GM12878 (cell line): ENCODE measurements around the gene PIEZO2.

Source experiments
- BMI1 ChIP-seq: fragments of 450-650 bp; IDR thresholded peaks from 2 replicates; pipeline ENCODE4 v1.6.1; 2016; ENCODE audit warnings: mild to moderate bottlenecking, moderate library complexity, borderline replicate concordance
- CTCF ChIP-seq, 3 experiments: IDR thresholded peaks in 2 of 3; conservative IDR thresholded peaks in 1 of 3; 2 replicates each; pipeline ENCODE4 v1.5.1; 2011; ENCODE audit warnings: low read depth in 3 of 3, low read length in 3 of 3, mild to moderate bottlenecking in 3 of 3, control low read depth in 2 of 3, moderate library complexity in 2 of 3, inconsistent platforms in 1 of 3, mixed read lengths in 1 of 3; ENCODE audit not compliant: control insufficient read depth in 2 of 3, insufficient read depth in 1 of 3; ENCODE audit errors: extremely low read depth in 1 of 3
- FOXM1 ChIP-seq: IDR thresholded peaks from 2 replicates; pipeline ENCODE4 v1.6.1; 2012; ENCODE audit warnings: low read depth, mild to moderate bottlenecking, inconsistent platforms, low read length, moderate library complexity
- GABPA ChIP-seq: IDR thresholded peaks from 2 replicates; pipeline ENCODE4 v1.6.1; 2014; ENCODE audit warnings: antibody characterized with exemption, low read depth, mild to moderate bottlenecking, inconsistent platforms
- RBBP5 ChIP-seq: fragments of 200-600 bp; sonication (generic); conservative IDR thresholded peaks from 2 replicates; pipeline ENCODE4 v1.6.1; 2016
- STAT3 ChIP-seq: IDR thresholded peaks from 2 replicates; pipeline ENCODE4 v1.6.1; 2011; ENCODE audit warnings: low read depth, low read length, improper control_type of control experiment

GRCh38 chr18:10942998-10943397 is 206.4 kb downstream of the PIEZO2 start:
- no peak for TF ChIP-seq GABPA
- no peak for TF ChIP-seq FOXM1
- no peak for TF ChIP-seq RBBP5
- no peak for TF ChIP-seq STAT3
- no peak for TF ChIP-seq CTCF (IDR thresholded peaks at IDR 0.05 in 2 of 3, conservative IDR thresholded peaks at IDR 0.05 in 1 of 3; ENCODE audit: control insufficient read depth in 2 of 3, extremely low read depth in 1 of 3, insufficient read depth in 1 of 3, low read depth in 3 of 3, low read length in 3 of 3)
- TF ChIP-seq BMI1, result no peak
